GM15510 (cell line): ENCODE data around the gene OVAAL.

Experiments used
- POLR2A ChIP-seq: IDR thresholded peaks from 3 replicates; pipeline ENCODE4 v1.6.1; 2011; ENCODE audit warnings: borderline replicate concordance; ENCODE audit not compliant: insufficient read length; ENCODE audit errors: extremely low read depth

Gene OVAAL

GRCh38 chr1:180558664-180559063 is at the start of gene OVAAL:
OVAAL (plus strand) TSS chr1:180558964.
- TF ChIP-seq POLR2A = no peak

- no peak for TF ChIP-seq POLR2A
Observed at GRCh38 chr1:180510882-180511281, 47.9 kb upstream of the OVAAL start.

- no peak for TF ChIP-seq POLR2A
Observed at GRCh38 chr1:180513531-180513930, 45.2 kb upstream of the OVAAL start.

- no peak for TF ChIP-seq POLR2A
Observed at GRCh38 chr1:180515364-180515763, 43.4 kb upstream of the OVAAL start.

GRCh38 chr1:180515857-180516388 is 42.8 kb upstream of the OVAAL start:
- TF ChIP-seq POLR2A = no peak

GRCh38 chr1:180519846-180520245 is 38.9 kb upstream of the OVAAL start:
- TF ChIP-seq POLR2A = no peak

- no peak for TF ChIP-seq POLR2A
Observed at GRCh38 chr1:180521474-180522212, 37.1 kb upstream of the OVAAL start.

GRCh38 chr1:180522213-180522515 is 36.6 kb upstream of the OVAAL start:
- no peak for TF ChIP-seq POLR2A

- TF ChIP-seq POLR2A = no peak
Observed at GRCh38 chr1:180524160-180524914, 34.4 kb upstream of the OVAAL start.

- TF ChIP-seq POLR2A = no peak
Observed at GRCh38 chr1:180524915-180525714, 33.6 kb upstream of the OVAAL start.

- no peak for TF ChIP-seq POLR2A
Observed at GRCh38 chr1:180525715-180526039, 33.1 kb upstream of the OVAAL start.

- no peak for TF ChIP-seq POLR2A
Observed at GRCh38 chr1:180527101-180527669, 31.6 kb upstream of the OVAAL start.

GRCh38 chr1:180528868-180529470 is 29.8 kb upstream of the OVAAL start:
- TF ChIP-seq POLR2A = no peak

- TF ChIP-seq POLR2A = no peak
Observed at GRCh38 chr1:180530501-180530900, 28.3 kb upstream of the OVAAL start.
